Stimulated activated CD8-positive, alpha-beta memory T cell treated with anti-CD3 and anti-CD28 coated beads, Interleukin-4, amount 100 ng/mL, for 48 hours (primary cell): ENCODE data around the gene GPR27.

Experiments
- DNase-seq: peaks from one replicate; pipeline ENCODE4 v3.0.0-alpha.2; 2020

GPR27 gene

DNA sequence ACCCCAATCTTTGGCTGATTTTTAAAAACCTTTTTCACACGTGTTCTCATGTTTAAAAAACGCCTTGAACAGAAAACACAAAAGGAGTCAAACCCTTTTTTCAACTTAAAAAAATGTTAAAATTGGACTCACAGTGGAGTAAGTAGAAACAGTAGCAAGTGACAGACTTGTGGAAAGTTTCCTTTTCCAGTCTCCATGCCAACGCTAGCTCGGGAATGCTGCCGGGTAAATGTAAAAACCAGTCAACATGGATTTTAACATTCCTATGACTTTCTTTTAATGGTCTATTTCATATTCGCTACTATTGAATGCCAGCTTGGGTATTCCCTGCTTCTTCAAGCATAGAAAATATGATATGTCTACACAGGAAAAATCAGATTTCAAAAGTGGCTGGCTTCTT, 32.9 kb downstream of the GPR27 start:
- no peak for DNase-seq

DNA sequence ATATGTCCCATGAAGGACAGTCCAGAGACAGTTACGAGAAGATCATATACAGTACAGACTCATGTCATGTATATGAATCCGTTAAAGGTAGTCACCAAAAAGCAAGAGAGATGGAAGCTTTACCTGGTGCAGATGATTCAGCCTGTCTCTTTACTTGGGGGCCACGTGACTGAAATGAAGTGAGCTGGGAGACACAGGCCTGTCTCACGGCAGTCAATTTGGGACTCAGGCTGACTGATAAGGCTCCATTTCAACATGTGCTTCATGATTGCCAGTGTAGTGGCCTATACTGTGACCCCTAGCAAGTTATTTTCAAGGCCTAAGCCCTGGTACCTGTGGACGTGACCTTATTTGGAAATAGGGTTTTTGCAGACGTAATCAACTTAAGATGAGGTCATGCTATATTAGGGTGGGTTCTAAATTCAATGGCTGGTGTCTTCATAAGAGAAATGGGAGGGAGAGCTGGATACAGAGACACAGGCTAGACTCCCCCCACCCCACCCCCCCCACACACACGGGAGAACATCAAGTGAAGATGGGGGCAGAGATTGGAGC, 34.3 kb downstream of the GPR27 start:
- DNase-seq: no peak

DNA sequence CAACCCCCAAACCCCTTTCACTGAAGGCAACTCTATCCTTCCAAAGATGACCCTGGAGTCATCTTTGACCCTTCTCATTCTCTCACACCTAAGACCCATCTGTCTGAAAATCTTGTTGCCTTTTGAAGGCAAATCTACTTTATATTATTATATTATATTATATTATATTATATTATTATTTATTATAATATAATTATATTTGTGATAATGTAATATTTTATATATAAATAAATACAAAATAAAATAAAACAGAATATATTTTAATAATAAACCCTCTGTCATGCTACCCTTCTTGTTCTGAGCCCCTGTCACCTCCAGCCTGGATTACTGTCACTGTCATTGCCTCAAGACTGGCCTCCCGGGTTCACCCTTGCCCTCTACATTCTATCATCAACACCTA, 36.3 kb downstream of the GPR27 start:
- DNase-seq: no peak

DNA sequence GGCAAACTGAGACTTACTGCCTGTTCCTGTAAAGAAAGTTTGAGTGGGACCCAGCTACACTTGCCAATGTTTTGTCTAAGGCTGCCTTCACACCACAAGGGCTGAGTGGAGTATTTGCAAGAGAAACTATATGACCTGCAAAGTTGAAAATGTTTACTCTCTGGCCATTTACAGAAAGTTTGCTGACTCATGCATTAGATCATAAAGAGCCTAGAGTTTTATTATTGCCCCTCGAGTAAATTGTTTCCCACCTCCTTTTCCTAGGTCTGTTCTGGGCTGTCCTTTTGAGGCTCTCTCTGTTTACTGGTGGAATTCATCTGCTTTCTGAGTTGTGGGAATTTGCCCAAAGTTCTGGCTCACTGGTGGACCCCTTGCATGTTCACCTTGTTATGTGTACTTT, 38.0 kb downstream of the GPR27 start:
- DNase-seq: no peak

DNA sequence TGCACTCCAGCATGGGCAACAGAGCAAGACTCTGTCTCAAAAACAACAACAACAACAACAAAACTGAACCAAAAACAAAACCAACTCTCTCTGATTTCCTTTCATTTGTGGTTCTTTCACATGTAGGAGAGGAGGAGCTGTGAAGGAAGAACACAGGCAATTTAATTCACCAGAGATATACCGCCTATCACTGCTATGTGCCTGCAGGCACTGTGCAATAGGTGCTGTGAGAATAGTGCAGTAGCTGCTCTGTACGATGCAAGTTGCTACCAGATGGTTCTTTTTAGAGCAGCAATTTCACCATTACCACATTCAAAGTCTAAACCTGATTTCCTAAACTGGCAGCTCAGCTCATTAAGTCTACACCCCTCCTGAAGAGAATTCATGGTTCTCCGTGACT, 42.6 kb downstream of the GPR27 start:
- no peak for DNase-seq

DNA sequence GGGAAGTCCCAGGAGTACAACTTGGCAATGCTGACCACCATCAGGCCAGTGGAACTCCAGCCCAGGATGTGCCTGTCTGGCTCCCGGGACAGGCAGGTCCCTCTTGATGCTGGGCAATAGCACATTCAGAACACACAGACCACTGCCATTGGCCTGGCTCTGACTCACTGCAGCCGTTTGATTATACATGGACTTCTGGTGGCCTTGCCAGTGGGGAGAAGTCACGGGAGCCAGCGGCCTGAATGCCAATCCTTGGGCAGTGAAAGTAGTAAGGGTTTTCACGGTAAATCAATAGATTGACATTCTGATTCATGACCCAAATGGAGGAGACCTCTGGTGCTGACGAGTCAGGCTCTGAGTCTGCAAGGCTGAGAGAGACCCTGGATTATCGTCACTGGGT, 43.8 kb downstream of the GPR27 start:
- DNase-seq: no peak

DNA sequence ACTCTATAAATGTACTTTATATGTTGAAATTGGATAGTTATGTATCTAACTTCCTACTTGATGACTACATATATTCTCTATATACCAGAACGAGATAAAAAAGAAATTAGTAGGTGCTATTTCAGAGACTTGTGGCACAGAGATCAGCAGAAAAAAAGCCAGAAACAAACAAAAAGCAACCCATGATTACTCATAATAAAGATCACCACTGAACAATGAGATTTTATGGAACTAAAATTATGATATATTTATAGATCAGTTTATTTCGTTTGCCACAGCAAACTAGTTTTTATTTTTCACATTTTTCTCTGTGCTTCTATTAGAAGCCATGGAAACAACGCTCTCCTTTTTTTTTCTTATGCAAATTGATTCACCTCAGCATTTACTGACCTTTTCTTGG, 46.4 kb downstream of the GPR27 start:
- no peak for DNase-seq

DNA sequence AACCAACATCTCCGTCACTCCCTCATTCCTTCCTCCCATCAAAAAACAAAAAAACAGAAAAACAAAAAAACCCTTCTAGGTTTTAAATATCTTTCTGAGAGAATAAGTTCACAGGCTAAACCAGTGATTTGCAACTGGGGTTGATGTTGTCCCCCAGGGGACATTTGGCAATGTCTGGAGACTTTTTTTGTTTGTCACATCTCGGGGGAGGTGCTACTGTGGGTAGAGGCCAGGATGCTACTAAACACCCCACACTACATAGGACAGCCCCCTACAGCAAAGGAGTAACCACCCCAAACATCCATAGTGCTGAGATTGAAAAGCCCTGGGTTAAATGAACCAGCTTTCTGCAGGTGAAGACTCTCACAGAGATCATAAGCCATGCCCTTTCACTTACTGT, 48.3 kb downstream of the GPR27 start:
- no peak for DNase-seq

DNA sequence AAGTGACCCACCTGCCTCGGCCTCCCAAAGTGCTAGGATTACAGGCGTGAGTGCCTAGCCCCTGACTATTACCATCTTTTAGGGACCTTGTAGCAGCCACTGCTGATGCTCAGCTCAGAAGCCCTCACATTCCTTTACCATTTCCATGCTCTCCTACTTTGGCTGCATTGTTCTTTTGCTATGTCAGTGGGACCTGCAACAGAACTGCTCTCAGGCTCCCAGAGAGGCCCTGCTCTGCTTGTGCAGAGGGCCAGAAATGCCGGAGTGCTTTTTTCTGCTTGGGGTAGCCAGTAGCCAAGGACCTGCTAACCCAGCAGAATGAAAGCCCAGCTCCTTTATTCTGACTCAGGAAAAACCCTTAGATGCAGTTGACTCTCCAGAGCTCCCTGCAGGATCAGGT, 49.6 kb downstream of the GPR27 start:
- no peak for DNase-seq

DNA sequence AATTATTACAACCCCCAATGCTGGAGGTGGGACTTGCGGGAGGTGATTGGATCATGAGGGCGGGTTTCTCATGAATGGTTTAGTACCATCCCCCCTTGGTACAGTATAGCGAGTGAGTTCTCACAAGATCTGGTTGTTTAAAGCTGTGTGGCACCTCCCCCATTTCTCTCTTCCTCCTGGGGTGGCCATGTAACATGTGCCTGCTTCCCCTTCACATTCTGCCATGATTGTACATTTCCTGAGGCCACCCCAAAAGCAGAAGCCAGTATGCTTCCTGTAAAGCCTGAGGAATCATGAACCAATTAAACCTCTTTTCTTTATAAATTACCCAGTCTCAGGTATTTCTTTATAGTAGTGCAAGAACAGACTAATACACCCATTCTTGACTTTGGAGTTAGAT, 51.5 kb downstream of the GPR27 start:
- DNase-seq: no peak

DNA sequence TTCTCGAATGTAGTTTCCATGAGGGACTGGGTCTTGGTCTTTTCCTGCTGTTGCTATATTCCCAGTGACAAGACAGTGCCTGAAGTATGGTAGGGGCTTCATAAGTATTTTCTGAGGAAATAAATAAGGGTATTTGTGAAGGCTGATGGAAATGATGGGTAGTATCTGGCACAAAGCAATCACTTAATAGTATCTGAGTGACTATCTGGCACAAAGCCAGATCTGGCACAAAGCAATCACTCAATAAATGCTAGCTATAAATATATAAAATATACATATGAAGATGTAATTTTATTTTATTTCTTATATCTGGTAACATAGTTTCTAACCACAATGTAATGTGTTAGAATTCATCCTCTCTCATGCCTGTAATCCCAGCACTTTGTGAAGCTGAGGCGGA, 52.0 kb downstream of the GPR27 start:
- DNase-seq: no peak
